Retina (tissue), 1 donor: ENCODE data around the gene RASSF7.

Experiments
- DNase-seq: peaks from one replicate; pipeline ENCODE4 v3.0.0-alpha.2; 2016

RASSF7 gene

GRCh38 chr11:553083-553987 is 7.4 kb upstream of the RASSF7 start:
- no peak for DNase-seq

GRCh38 chr11:553988-554340 is 6.8 kb upstream of the RASSF7 start:
- no peak for DNase-seq

- peak; percentile 66 for DNase-seq
These were observed 6.1 kb upstream of the RASSF7 start for GRCh38 chr11:554428-555226.

GRCh38 chr11:555227-555779 is 5.5 kb upstream of the RASSF7 start:
- DNase-seq: peak; percentile 66

GRCh38 chr11:555780-556661 is 4.7 kb upstream of the RASSF7 start:
- DNase-seq: peak; percentile 46

- DNase-seq: no peak
These were observed 4.0 kb upstream of the RASSF7 start for GRCh38 chr11:556662-557256.

- DNase-seq: peak; percentile 3
These were observed 3.2 kb upstream of the RASSF7 start for GRCh38 chr11:557328-558132.

GRCh38 chr11:558503-558902 is 2.3 kb upstream of the RASSF7 start:
- no peak for DNase-seq

GRCh38 chr11:559020-559620 is 1.6 kb upstream of the RASSF7 start:
- DNase-seq: no peak

- no peak for DNase-seq
These were observed 962 bp upstream of the RASSF7 start for GRCh38 chr11:559712-560304.

GRCh38 chr11:561148-562003 is 606 bp downstream of the RASSF7 start:
- no peak for DNase-seq

GRCh38 chr11:562046-562645 is 1.4 kb downstream of the RASSF7 start:
- no peak for DNase-seq

GRCh38 chr11:563066-563811 is 2.5 kb downstream of the RASSF7 start:
- DNase-seq: no peak

- DNase-seq: no peak
These were observed 3.2 kb downstream of the RASSF7 start for GRCh38 chr11:563812-564578.

GRCh38 chr11:565921-566509 is 5.2 kb downstream of the RASSF7 start:
- DNase-seq: no peak

- no peak for DNase-seq
These were observed 6.3 kb downstream of the RASSF7 start for GRCh38 chr11:567011-567628.
